LoVo (cell line): ENCODE data around the gene UTF1.
"Not testable (repeated sequence)": the region's sequence is repeated elsewhere in the genome, so short reads cannot be mapped to it uniquely, and the experiment has no call there.

Source experiments
- DNase-seq: peaks from one replicate; pipeline ENCODE4 v3.0.0-alpha.2; 2016; ENCODE audit warnings: low spot score

UTF1 gene

GRCh38 chr10:133229265-133230043, 563 bp upstream of the UTF1 start:
- no peak for DNase-seq

DNA sequence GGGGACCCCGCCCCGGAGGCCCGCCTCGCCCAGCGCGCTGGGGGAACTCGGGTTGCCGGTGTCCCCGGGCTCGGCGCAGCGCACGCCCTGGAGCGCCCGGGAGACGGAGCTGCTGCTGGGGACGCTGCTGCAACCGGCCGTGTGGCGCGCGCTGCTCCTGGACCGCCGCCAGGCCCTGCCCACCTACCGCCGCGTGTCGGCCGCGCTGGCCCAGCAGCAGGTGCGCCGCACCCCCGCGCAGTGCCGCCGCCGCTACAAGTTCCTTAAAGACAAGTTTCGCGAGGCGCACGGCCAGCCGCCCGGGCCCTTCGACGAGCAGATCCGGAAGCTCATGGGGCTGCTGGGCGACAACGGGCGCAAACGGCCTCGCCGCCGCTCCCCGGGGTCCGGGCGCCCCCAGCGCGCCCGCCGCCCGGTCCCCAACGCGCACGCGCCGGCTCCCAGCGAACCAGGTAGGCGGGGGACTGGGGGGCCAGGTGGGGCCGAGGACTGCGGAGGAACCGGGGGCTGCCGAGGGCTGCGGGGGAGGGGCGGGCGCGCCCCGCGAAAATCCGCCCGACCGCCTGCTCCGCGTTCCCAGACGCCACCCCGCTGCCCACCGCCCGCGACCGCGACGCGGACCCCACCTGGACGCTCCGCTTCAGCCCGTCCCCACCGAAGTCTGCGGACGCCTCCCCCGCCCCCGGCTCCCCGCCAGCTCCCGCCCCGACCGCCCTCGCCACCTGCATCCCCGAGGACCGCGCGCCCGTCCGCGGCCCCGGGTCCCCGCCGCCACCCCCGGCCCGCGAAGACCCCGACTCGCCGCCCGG, 574 bp downstream of the UTF1 start:
- no peak for DNase-seq

DNA sequence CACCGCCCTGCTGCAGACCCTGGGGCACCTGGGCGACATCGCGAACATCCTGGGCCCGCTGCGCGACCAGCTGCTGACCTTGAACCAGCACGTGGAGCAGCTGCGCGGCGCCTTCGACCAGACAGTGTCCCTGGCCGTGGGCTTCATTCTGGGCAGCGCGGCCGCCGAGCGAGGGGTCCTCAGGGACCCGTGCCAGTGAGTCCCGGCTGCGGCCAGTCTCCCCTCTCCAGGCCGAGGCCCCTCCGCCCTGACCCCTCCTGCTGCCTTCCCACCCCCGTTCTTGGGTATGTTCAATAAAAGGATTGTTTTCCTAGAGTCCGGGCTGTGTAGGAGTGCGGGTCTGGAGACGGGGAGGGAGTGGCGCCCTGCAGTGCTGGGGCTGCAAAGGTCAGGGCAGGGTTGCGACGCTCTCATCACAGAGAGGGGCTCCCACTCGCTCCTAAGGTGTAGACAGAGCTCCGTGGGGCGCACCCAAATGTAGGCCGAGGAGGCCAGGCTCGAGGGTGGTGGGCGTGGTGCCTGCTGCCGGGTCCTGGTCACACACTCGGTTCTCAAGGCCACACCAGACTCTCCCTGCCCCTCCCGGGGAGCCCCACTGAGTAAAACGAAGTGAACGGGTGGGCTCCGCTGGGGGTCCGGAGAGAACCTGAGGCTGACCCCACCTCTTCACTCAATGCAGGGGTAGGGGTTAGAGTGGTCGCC, 1.4 kb downstream of the UTF1 start:
- DNase-seq: no peak

DNA sequence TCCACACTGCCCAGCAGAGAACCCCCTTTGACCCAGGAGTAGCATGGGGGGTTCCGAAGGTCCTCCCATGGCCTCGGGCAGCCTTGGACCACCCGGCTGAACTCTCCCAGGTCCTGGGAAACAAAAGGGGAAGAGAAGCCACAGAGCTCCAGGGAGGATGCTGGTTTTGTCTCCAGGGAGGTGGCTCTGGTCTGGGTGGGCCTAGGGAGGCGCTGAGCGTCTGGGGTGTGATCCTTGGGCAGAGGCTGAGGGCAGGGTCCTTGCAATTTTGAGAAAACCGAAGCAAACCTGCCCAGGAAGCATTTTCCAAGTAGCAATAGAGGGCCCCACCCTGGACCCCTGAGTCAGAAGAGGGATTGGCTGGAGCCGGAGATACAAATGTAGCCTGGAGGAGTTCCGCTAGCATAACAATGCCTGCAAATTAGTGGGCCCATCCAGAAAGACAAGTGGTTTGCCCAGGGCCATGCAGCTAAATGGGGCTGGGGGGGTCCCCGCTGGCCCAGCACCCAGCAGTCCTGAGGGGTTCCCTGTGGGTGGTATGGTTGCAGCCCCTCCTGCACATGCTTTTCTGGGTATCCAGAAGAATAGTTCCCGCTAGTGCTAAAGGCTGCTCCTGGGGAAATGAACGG, 2.0 kb downstream of the UTF1 start:
- no peak for DNase-seq

GRCh38 chr10:133234796-133235195, 4.8 kb downstream of the UTF1 start:
- not testable (repeated sequence) for DNase-seq

GRCh38 chr10:133235265-133235855, 5.3 kb downstream of the UTF1 start:
- DNase-seq: no peak

DNA sequence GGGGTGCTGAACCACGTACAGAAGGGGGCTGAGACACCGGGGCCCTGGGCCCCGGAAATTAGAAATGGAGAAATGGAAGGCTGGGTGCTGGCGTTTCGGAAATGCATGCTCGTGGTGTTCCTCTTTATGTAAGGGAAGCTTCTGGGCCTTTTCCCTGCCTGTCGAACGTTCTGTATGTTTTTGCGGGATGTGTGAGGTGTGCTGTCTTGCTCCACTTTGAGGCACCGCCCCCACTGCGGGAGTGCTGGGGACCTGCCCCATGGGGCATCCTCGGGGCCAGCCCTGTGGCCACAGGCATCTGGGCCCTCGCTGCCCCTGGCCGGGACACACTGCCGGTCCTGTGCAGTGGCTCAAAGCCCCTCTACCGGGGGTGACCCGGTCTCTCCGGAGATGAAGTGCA, 5.9 kb downstream of the UTF1 start:
- no peak for DNase-seq

DNA sequence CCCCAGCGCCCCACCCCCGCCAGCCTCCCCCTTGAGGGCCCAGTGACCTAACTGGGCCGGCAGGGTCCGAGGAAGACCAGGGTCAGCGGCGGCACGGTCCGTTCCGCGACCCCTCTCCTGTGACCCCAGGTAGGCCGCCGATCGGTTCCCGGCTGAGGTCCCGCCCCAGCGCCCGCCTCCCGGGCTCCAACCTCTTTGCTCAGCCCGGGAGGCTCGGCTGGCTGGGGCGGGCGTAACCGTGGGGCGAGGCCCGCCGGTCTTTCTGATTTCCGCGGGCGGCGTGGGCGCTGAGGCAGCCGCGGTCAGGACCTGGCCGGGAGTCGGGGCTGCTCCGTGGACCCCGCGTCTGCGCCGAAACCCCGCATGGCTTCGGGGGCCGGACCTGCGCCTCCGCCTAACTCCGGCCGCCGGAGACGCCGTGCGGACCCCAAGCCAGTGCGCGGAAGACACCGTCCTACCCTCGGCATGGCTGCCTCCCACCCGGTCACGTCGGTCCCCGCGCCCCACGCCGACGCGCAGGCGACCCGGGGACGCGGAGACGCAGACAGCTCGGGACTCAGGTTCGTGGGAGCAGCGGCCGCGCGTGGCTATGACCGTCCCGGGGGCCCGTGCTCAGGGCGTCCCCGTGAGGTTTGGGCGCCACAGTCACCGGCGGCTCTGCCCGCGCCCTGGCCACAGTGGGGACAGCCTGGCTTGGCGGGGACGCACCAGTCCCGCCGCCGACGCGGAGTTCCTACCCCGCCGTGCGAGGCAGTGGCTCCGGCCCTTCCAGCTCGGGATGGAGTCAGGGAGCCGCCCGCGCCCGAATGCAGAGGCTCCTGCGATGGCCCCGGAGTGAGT, 6.6 kb downstream of the UTF1 start:
- no peak for DNase-seq

DNA sequence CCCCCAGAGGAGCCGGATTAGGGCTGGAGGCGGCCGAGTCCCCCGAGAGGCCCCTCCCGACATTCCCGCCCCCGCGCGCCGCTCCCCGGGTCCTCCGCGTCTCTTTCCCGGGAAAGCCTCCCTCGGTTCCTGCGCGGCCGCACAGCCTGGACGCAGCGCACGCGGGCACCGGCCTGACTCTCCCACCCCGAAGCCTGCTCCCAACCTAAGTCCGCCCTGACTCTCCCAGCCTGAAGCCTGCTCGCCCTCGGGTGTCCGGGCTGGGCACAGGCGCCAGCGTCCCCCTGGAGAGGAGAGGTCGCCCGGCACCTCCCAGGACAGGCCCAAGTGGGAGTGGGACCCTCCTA, 7.2 kb downstream of the UTF1 start:
- DNase-seq: no peak

DNA sequence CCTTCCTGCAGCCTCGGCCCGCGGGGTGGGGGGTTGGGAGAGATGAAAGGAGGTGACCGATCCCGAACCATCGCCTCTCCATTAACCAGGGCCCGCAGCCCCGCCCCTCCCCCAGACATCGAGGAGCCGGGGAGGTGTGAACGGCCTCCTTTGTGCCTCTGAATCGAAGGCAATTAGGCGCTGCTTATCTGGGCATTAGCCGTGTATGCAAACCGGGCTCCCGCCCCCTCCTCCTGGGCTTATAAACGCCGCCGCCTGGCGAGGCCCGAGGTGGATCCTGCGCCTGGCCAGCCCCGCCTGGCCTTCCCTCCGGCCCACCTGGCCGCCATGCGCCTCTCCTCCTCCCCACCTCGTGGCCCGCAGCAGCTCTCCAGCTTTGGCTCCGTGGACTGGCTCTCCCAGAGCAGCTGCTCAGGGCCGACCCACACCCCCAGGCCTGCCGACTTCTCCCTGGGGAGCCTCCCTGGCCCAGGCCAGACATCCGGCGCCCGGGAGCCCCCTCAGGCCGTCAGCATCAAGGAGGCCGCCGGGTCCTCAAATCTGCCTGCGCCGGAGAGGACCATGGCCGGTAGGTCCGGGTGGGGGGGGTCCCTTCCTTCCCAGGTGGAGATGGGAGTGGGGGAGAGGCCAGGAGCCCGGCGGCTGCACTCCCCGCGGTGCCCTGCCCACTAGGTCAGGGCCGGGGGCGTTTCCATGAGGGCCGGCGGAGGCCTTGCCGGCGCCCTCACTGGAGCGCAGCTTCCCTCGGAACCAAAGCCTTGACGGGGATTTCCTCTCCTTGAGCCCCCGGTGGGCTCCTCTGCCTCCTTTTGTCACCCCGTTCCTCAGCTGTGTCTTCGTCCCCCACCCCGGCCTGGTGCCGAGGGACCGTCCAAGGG, 7.8 kb downstream of the UTF1 start, which contains the start of gene VENTX:
Gene VENTX (plus strand): TSS at position 268 of the 878 bp plus-strand sequence. CDS start 60 bp downstream, at position 328.
- no peak for DNase-seq

GRCh38 chr10:133238466-133238804, 8.4 kb downstream of the UTF1 start:
- DNase-seq: no peak

DNA sequence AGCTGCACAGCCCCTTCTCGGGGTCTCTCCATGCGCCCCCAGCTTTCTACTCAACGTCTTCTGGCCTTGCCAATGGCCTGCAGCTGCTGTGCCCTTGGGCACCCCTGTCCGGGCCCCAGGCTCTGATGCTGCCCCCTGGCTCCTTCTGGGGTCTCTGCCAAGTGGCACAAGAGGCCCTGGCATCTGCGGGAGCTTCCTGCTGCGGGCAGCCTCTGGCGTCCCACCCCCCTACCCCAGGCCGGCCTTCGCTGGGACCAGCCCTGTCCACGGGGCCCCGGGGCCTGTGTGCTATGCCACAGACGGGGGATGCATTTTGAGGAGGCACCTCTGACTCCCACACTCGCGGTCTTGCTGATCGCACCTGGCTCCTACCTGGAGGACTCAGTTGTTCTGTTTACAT, 10.0 kb downstream of the UTF1 start:
- no peak for DNase-seq

DNA sequence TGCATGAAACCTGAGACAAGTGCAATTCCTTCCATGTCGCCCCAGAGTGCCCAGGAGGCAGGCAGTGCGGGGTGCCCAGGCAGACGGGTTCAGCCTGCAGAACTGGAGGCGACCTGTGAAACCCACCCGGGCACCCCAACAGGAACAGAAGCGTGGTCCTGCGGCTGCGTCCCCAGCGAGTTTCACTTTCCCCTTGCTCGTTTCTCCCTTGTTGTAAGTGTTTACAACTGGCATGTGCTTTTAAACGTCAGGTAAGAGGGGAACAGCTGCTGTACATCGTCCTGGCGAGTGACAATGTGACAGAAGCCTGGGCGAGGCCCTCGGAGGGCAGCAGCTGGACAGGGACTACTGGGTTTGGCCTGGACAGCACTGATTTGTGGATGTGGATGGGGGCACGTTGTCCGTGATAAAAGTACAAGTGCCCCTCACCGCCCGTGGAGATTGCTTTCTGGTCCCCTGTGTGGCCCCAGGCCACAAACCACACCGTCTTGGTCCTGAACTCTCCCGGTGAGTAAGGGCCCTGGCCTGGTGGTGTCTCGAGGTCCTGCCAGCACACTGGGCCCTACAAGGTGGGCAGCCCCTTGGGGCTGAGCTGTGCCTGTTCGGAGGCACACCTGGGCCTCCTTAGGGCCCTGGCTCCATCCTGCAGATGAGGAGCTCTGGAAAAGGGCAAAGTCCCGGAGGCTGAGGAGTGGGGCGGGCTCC, 11.6 kb downstream of the UTF1 start:
- no peak for DNase-seq

DNA sequence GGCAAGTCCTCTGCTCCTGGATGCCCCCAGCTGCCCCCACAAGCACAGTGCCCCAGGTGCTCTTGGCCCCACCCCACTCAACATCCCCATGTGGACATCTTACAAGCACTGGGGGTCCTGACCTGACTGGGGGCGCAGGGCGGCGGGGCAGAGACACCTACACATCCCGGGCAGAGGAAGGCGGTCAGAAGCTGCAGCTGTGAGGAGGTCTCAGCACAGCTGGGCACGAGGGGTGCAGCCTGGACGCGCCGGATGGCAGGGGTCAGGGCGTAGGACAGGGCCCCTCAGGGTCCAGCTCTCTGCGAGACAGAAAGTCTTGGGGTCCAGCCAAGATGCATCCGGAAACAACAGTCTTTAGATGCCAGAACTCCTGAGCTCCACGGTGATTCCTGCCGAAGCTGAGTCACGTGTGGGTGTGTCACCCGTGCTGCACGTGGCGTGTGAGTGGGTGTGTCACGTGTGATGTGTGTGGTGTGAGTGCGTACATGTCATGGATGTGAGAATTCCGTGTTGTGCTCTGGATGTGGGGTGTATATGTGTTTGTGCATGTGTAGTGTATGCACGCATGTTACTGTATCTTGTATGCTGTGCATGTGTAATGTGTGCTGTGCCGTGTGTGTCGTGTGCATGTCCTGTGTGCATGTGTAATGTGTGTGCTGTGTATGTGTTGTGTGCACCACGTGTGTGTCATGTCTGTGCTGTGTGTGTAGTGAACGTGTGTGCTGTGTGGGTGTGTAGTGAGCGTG, 12.8 kb downstream of the UTF1 start:
- DNase-seq: no peak

DNA sequence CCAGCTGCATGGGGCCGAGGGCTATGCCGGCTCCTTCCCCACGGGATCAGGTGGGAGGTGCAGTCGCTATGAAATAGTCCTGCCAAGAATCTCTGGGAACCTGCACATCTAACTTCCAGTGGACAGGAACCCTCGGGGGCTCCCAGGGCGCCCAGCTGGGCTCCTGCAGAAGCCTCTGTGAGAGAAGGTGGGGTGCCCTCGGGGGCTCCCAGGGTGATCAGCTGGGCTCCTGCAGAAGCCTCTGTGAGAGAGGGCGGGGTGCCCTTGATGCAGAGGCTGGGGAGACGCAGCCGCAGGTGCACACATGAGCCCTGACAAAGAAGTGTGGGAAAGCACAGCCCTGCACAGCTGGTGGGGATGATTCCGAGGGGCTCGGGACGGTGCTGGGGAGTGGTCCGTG, 13.6 kb downstream of the UTF1 start:
- no peak for DNase-seq

GRCh38 chr10:133245439-133246235, 15.6 kb downstream of the UTF1 start:
- DNase-seq: peak; percentile 58

- DNase-seq: no peak
Measured at GRCh38 chr10:133246236-133246626, 16.2 kb downstream of the UTF1 start.
